Fibroblast of the aortic adventitia (primary cell): ENCODE results near the gene OR14C36. TPM values are rescaled to one million over a fixed set of nuclear protein-coding genes. Genes with fewer than 3 reads are reported as not detected.
"Not testable (repeated sequence)": the region's sequence is repeated elsewhere in the genome, so short reads cannot be mapped to it uniquely, and the experiment has no call there.

Experiments used
- DNase-seq: peaks from one replicate; pipeline ENCODE4 v3.0.0-alpha.2; 2010; ENCODE audit warnings: low read depth
- H3K4me3 ChIP-seq: 2 replicates; pipeline ENCODE4 v1.5.1; 2011; ENCODE audit warnings: low read depth, mild to moderate bottlenecking, control low read depth, low read length, moderate library complexity
- CTCF ChIP-seq: IDR thresholded peaks from 2 replicates; pipeline ENCODE4 v1.5.1; 2011; ENCODE audit warnings: mild to moderate bottlenecking, low read length, control low read depth, inconsistent platforms; ENCODE audit not compliant: insufficient read depth
- total RNA-seq: library from RNA; depleted of rRNA; stranded (reverse); fragments of >200 nt; gene quantifications from 2 replicates; pipeline ENCODE4 v1.2.3, GENCODE V29; 2012; ENCODE audit warnings: low replicate concordance

The OR14C36 gene, protein sequence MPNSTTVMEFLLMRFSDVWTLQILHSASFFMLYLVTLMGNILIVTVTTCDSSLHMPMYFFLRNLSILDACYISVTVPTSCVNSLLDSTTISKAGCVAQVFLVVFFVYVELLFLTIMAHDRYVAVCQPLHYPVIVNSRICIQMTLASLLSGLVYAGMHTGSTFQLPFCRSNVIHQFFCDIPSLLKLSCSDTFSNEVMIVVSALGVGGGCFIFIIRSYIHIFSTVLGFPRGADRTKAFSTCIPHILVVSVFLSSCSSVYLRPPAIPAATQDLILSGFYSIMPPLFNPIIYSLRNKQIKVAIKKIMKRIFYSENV
- total RNA-seq: not detected in 2 replicates

DNA sequence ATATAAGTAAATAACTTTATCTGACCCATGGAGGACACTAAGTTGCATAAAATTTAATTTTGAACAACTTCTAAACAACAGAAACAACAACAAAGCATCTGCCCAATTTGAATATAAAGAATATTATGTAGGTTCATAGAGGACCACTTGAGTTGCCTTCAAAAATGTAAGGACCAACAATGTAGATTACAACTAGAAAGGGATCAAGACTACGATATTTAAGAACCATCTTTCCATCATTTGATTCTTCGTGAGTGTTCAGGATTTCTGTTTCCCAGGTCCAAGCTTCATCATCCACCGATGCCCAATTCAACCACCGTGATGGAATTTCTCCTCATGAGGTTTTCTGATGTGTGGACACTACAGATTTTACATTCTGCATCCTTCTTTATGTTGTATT, at the start of gene OR14C36:
TSS of gene OR14C36 (plus strand) at position 301 of the 400 bp plus-strand sequence. CDS start at position 301, 0 bp downstream.
- TF ChIP-seq CTCF: no peak
- H3K4me3 ChIP-seq: no peak within 1 kb of the TSS
- DNase-seq: no peak

DNA sequence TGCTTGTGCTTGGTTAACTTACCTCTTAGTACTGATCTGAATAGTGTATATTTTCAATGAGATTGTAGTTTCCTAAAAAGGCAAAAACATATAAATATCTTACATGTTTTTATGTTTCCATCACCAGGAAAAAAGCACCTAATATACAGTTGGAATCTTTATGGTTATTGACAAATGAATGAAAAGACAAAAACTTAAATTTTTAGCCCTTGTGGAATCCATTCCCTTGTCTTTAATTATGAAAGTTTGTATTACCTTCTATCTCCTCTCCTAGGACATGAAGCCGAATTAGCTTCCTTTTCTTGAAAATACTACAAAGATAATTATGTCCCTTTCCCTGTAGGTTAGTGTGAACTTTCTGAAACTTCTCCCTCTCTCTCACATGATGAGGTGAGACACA, 45.3 kb upstream of the OR14C36 start, which contains the start of gene OR2T12:
TSS of gene OR2T12 (minus strand) at position 101 of the 400 bp plus-strand sequence. CDS start 7,846 bp downstream, outside the sequence.
- no peak for TF ChIP-seq CTCF
- no peak for DNase-seq
- H3K4me3 ChIP-seq: no peak within 1 kb of the TSS

DNA sequence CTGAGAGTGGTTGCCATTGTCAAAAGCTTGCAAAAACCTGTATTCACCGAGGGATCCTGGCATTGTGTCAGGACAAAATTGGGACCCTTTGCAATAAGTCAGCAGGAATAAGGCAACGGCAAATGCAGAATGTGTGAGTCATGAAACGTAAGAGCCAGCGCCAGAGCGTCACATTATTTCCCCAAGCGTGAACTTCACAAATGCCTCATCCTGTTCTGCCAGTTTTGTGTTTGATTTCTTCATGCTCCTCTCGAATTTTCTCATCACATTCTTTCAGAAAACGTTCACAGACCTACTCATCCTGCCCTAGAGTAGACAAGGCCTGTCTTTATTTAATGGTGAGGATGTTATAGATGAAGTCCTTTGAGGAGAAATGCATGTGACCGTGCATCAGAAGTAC, 42.9 kb upstream of the OR14C36 start:
- not testable (repeated sequence) for H3K4me3 ChIP-seq, DNase-seq

DNA sequence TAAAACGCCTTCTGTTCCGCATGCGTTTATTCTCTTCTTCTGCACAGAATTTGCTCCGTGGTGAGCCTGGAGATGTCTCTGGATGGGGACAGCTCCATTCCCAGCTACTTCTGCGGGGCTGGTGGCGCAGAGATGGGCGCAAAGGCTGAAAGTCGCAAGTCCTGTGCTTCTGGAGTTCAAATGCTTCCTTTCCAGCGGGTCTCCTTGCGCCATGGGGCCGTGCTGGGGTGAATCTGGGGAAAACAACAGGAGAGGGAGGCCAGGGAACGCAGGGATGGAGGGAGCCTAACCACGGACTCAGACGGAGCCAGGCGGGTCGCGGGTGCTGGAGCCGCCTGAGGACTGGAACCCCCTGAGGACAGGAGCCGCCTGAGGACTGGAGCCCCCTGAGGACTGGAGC, 42.5 kb upstream of the OR14C36 start:
- no peak overlapping the region for H3K4me3 ChIP-seq
- DNase-seq: no peak
- no peak for TF ChIP-seq CTCF

- H3K4me3 ChIP-seq, DNase-seq: not testable (repeated sequence)
These were observed 41.8 kb upstream of the OR14C36 start for GRCh38 chr1:248306740-248307139.

DNA sequence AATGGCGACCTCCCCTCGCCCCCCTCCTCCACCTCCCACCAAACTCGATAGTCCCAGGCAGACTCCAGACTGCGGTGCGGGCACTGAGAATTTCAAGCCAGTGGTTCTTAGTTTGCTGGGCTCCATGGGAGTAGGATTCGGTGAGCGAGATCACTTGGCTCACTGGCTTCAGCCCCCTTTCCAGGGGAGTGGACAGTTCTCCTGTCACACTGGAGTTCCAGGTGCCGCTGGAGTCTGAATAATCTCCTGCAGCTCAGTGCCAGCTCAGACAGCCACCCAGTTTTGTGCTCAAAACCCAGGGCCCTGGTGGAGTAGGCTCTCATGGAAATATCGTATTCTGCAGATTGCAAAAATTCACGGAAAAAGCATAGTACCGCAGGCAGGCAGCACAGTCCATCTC, 31.8 kb upstream of the OR14C36 start:
- DNase-seq: no peak
- no peak for TF ChIP-seq CTCF
- no peak overlapping the region for H3K4me3 ChIP-seq

DNA sequence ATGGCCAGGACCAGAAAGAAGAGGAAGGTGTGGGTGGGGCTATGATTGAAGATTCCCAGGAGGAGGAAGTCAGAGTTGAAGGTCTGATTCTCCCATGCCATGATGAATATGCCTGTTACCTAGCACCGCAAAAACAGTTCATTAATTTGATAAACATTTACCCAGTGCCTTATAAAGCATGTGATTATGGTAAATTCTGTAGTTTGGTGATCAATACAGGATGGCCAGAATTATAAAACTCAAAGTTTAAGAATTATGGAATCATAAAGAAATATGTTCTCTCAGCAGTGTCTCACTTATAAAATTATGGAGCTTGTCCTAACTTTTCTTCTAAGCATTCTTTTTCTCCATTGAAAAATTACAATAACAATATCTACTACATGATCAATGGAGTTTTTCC, 24.1 kb upstream of the OR14C36 start, which contains the start of gene OR2M7:
TSS of gene OR2M7 (minus strand) at position 101 of the 400 bp plus-strand sequence. CDS start at position 101, 0 bp downstream.
- no peak for TF ChIP-seq CTCF
- H3K4me3 ChIP-seq: no peak within 1 kb of the TSS
- no peak for DNase-seq

DNA sequence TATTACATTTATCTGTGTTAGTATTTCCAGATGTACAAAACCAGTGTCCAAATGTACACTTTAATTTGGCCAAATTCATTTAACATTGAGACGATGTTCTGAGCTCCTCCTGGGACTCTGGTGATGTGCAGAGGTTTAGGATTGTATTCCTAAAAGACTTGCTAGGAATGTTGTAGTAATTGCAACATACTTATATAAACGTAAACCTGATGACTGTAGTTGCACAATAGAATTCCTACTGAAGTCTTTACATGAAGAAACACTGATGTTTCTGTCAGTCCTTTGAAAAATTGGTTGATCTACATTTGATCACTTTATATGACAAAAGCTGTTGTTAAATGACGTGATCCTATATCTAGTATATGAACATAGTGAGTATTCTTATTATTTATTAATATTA, 5.1 kb upstream of the OR14C36 start:
- TF ChIP-seq CTCF: no peak
- H3K4me3 ChIP-seq: no peak overlapping the region

More for the DNA sequence above, 5.1 kb upstream of the OR14C36 start:
- no peak for DNase-seq
